Common myeloid progenitor, CD34-positive (primary cell): ENCODE results near the gene FAM180B.

Experiments
- CTCF ChIA-PET: fragments of 350-600 bp; sonication (Branson Sonifier 250); formaldehyde crosslinking; loops from one replicate; lab custom pipeline; 2021; ENCODE audit warnings: antibody characterized with exemption; lab: Charles Lee
- POLR2A ChIA-PET: fragments of 350-600 bp; sonication (Branson Sonifier 250); formaldehyde crosslinking; loops from one replicate; lab custom pipeline; 2021; ENCODE audit warnings: antibody characterized with exemption; lab: Charles Lee
- DNase-seq, 3 donors: peaks; one replicate each; pipeline versions ENCODE4 v3.0.0 to v3.0.0-alpha.2; 2013
- H3K27ac ChIP-seq, 2 experiments: 1 replicate in 1 of 2; 2 replicates in 1 of 2; pipeline ENCODE4 v1.7.0; 2013; ENCODE audit warnings: inconsistent platforms in 2 of 2, low read length in 2 of 2, mild to moderate bottlenecking in 2 of 2, low read depth in 1 of 2, moderate library complexity in 1 of 2; ENCODE audit not compliant: severe bottlenecking in 2 of 2, insufficient read depth in 1 of 2, poor library complexity in 1 of 2
- H3K27me3 ChIP-seq, 5 experiments: replicated peaks in 2 of 5; 1 replicate in 3 of 5; 2 replicates in 2 of 5; pipeline versions ENCODE4 v1.6.1 to v1.7.0; 2013; ENCODE audit warnings: low read length in 4 of 5, mild to moderate bottlenecking in 2 of 5, moderate library complexity in 2 of 5, inconsistent platforms in 1 of 5; ENCODE audit not compliant: insufficient read depth in 5 of 5, control insufficient read depth in 4 of 5
- H3K36me3 ChIP-seq, 4 experiments: 1 replicate in 2 of 4; 2 replicates in 2 of 4; pipeline versions ENCODE4 v1.6.1 to v1.7.0; 2013; ENCODE audit warnings: low read length in 3 of 4, control low read depth in 1 of 4, mild to moderate bottlenecking in 1 of 4; ENCODE audit not compliant: control insufficient read depth in 4 of 4, insufficient read depth in 4 of 4
- H3K4me1 ChIP-seq, 4 experiments: 1 replicate in 3 of 4; 2 replicates in 1 of 4; pipeline versions ENCODE4 v1.6.1 to v1.7.1; 2013; ENCODE audit warnings: low read length in 3 of 4, mild to moderate bottlenecking in 3 of 4, control low read depth in 1 of 4, inconsistent platforms in 1 of 4, moderate library complexity in 1 of 4; ENCODE audit not compliant: control insufficient read depth in 4 of 4, insufficient read depth in 4 of 4; ENCODE audit errors: control extremely low read depth in 1 of 4
- H3K4me3 ChIP-seq, 7 experiments: 1 replicate in 4 of 7; 2 replicates in 3 of 7; pipeline versions ENCODE4 v1.5.1 to v1.7.0; 2013; ENCODE audit warnings: mild to moderate bottlenecking in 7 of 7, low read length in 6 of 7, moderate library complexity in 6 of 7, inconsistent platforms in 2 of 7, low read depth in 2 of 7, control low read depth in 1 of 7; ENCODE audit not compliant: insufficient read depth in 4 of 7, control insufficient read depth in 1 of 7; ENCODE audit errors: extremely low read depth in 1 of 7
- H3K9me3 ChIP-seq, 5 experiments: 1 replicate in 4 of 5; 2 replicates in 1 of 5; pipeline versions ENCODE4 v1.6.1 to v1.7.1; 2013; ENCODE audit warnings: low read length in 4 of 5, mild to moderate bottlenecking in 2 of 5, inconsistent platforms in 1 of 5, low read depth in 1 of 5, moderate library complexity in 1 of 5; ENCODE audit not compliant: control insufficient read depth in 4 of 5, insufficient read depth in 2 of 5; ENCODE audit errors: control extremely low read depth in 1 of 5
- WGBS: methylation state at CpG from one replicate; pipeline ENCODE4 v1.1.5; 2013; ENCODE audit not compliant: insufficient coverage; 5-methylcytosine and 5-hydroxymethylcytosine counted together

FAM180B gene

DNA sequence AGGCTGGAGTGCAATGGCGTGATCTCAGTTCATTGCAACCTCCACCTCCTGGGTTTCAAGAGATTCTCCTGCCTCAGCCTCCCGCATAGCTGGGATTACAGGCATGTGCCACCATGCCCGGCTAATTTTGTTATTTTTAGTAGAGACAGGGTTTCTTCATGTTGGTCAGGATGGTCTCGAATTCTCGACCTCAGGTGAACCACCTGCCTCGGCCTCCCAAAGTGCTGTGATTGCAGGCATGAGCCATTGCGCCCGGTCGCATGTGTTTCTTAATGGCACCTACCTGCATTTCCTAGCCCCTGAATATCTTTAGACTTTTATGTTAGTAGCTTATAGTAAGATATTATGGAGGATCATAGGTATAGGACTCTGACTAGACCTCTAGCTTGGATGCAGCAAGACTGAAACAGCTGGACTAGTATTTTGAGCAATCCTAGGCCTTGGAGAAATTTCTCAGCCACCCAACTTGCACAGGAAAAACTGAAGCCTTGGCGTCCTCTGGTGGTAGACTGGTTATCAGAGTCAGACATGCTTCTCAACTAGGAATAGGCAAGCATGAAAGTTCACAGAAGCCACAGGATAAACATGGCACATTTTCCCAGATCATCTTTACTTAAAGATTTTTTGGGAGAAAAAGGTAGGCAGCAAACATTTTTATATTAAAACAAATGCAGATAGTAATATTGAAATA, 30.4 kb downstream of the FAM180B start:
- WGBS = 73% methylated on average over 4 of the region's 10 CpGs
- Histone ChIP-seq H3K27me3 (no peaks in the 10 kb centered on the region), H3K4me3 (peak overlapping the region in 1 of 7 experiments; percentile 4), H3K4me1 (peaks cover under 1 to 40% (median 27%) of the 10 kb centered on the region in 4 experiments), H3K9me3 (no peaks in the 10 kb centered on the region), H3K36me3 (peaks cover 0 to 27% (median 16%) of the 10 kb centered on the region in 4 experiments), H3K27ac (peak overlapping the region; percentile 20 to 69)
- DNase-seq = peak; percentile 74 to 87 (median 81)
- CTCF ChIA-PET = interaction anchor here (0.6 to 5.9 kb wide), 34 partner anchors 10 to 309 kb away, joined by 3 to 27 read pairs (median 4); partner anchors contain the start of genes C1QTNF4, CELF1, FAM180B and KBTBD4
- POLR2A ChIA-PET = interaction anchor here (0.6 to 0.9 kb wide), 3 partner anchors 40 to 199 kb away, joined by 3 read pairs; no protein-coding TSS in a partner anchor

DNA sequence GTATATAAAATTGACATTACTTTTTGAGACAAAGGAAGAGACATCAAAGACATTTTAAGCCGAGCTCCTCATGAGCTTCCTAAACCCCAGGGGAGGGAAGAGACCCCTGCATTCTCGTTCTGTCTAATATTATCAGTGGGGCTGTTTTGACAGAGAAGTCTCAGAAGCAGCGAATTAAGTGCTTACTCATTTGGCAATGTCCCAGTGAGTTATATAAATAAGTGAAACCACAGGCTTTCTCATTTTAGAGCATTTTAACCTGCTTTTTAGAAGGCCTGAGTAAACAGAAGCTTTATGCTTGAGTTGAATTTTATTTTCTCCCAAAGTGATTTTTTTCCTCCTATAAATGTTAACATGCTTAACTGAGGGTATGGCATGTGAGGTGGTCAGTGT, 30.9 kb downstream of the FAM180B start:
- WGBS = no CpG with 5 or more reads among the region's 3 CpGs
- no peaks in the 10 kb centered on the region for H3K27me3 ChIP-seq
- ChIA-PET POLR2A (interaction anchor here (0.9 kb wide), 1 partner anchor 40 kb away, joined by 3 read pairs; no protein-coding TSS in a partner anchor), CTCF (interaction anchor here (0.8 to 5.9 kb wide), 23 partner anchors 9 to 309 kb away, joined by 3 to 27 read pairs (median 5); partner anchors contain the start of genes C1QTNF4 and CELF1)
- H3K27ac ChIP-seq = peak overlapping the region; percentile 20 to 69
- DNase-seq = peak in 2 of 3 donors; percentile 58 to 68
- no peaks in the 10 kb centered on the region for H3K9me3 ChIP-seq
- H3K4me1 ChIP-seq = peaks cover 0 to 35% (median 23%) of the 10 kb centered on the region in 4 experiments
- H3K36me3 ChIP-seq = peaks cover 0 to 32% (median 20%) of the 10 kb centered on the region in 4 experiments
- H3K4me3 ChIP-seq = peak overlapping the region in 3 of 7 experiments; percentile 4 to 50 (median 11)

DNA sequence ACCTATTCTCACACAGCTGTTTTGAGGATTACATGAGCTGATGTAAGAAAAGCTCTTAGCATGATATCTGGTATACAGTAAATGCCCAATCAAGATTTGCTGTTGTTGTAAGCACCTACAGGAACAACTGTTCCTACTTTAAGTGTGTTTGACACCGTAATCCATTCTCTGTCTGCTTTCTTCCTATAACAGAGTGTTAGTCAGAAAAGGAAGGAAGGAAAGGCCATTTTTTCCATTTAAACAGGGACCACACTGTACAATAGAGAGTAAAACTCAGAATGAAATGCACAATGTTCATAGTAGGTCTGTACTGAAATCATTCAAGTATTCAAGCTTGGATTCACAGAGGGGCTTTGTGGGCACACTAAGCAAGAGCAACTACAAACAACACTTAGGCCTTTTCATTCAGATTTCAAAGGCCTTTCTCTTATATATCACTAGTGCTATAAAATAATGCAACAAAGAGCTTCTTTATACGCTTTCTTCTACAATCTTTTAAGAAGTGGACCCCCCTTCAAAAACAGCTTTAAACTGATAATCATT, 34.4 kb downstream of the FAM180B start:
- ChIA-PET POLR2A (no interaction called here), CTCF (interaction anchor here (1.1 to 1.5 kb wide), 3 partner anchors 17 to 69 kb away, joined by 3 to 5 read pairs (median 4); no protein-coding TSS in a partner anchor)
- no peak for DNase-seq
- Histone ChIP-seq H3K9me3 (no peaks in the 10 kb centered on the region), H3K36me3 (peaks cover 4 to 58% (median 37%) of the 10 kb centered on the region in 4 experiments), H3K27me3 (no peaks in the 10 kb centered on the region), H3K4me3 (no peak overlapping the region), H3K4me1 (peaks cover 0 to 24% (median 19%) of the 10 kb centered on the region in 4 experiments), H3K27ac (no peak overlapping the region)
- WGBS = no CpG with 5 or more reads among the region's 2 CpGs

DNA sequence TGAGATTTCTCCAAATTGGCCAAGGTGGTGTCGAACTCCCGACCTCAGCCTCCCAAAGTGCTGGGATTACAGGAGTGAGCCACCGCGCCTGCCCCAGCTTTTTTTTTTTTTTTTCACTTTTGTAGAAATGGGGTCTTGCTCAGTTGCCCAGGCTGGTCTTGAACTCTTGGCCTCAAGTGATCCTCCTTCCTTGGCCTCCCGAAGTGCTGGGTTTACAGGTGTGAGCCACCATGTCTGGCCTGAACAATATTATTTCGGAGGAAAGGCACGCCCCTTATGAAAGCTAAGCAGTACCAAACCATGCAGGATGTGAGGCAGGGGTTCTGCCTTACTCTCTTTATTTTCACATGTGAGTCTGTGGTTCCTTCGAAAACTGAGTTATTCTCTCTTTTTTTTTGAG, 39.8 kb downstream of the FAM180B start:
- WGBS = 97% methylated on average over 5 of the region's 8 CpGs
- Histone ChIP-seq H3K9me3 (no peaks in the 10 kb centered on the region), H3K36me3 (peaks cover 16 to 82% (median 55%) of the 10 kb centered on the region in 4 experiments), H3K4me1 (no peaks in the 10 kb centered on the region), H3K4me3 (no peak overlapping the region), H3K27ac (no peak overlapping the region), H3K27me3 (no peaks in the 10 kb centered on the region)
- POLR2A ChIA-PET = no interaction called here
- CTCF ChIA-PET = interaction anchor here (0.6 to 1.7 kb wide), 3 partner anchors 9 to 147 kb away, joined by 4 to 5 read pairs (median 4); no protein-coding TSS in a partner anchor
- no peak for DNase-seq

DNA sequence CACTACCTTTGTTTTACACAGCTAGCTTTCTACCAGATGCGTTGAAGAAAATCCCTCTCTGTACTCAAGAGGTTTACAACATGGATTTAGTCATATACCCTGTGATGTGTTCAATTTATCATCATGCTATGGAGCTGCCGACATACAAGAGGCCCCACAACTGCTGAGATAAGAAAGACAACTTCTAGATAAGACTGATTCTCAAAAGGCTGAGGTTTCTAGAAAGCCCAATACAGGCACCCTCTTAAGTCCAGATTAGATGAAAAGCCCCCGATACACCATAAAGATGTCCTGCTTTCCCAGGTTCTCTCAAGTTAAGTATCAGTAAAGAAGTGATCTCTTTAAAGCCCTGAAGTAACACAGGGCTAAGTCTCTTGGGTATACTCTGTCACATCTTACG, 41.5 kb downstream of the FAM180B start:
- Histone ChIP-seq H3K9me3 (no peaks in the 10 kb centered on the region), H3K36me3 (peaks cover 16 to 75% (median 51%) of the 10 kb centered on the region in 4 experiments), H3K27ac (no peak overlapping the region), H3K4me1 (no peaks in the 10 kb centered on the region), H3K27me3 (no peaks in the 10 kb centered on the region), H3K4me3 (no peak overlapping the region)
- no peak for DNase-seq
- CTCF ChIA-PET = interaction anchor here (1.2 to 3.2 kb wide), 3 partner anchors 11 to 149 kb away, joined by 3 to 10 read pairs (median 5); no protein-coding TSS in a partner anchor
- 97% methylated on average over 3 of the region's 4 CpGs for WGBS
- POLR2A ChIA-PET = no interaction called here

DNA sequence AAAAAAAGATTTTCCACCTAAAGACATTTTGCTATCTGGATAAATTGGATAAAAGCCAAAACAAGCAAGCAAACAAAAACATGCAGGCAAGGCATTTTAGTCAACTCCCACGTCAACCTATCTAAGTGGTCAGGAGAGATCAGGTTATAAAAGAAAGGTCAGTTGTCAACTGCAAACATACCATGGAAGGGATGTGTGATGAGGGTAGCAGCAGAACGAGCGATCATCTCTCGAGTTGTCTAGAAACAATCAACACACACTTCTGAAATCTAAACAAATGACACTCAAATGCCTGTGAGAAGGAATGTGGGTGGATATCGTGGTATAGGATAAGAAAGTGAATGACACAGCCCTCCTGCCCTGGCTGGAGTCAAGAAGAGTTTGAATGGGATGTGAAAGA, 45.0 kb downstream of the FAM180B start:
- CTCF ChIA-PET = no interaction called here
- Histone ChIP-seq H3K27me3 (no peaks in the 10 kb centered on the region), H3K4me3 (no peak overlapping the region), H3K4me1 (no peaks in the 10 kb centered on the region), H3K9me3 (no peaks in the 10 kb centered on the region), H3K27ac (no peak overlapping the region), H3K36me3 (peaks cover 17 to 66% (median 44%) of the 10 kb centered on the region in 4 experiments)
- POLR2A ChIA-PET = no interaction called here
- no CpG with 5 or more reads among the region's 5 CpGs for WGBS
- no peak for DNase-seq
